ENCODE measurements around the gene ILK. TPM values are rescaled to one million over a fixed set of nuclear protein-coding genes. Genes with fewer than 3 reads are reported as not detected.

The ILK gene
- total and polyA plus RNA-seq, 10 of the 15 experiments (the other 5 are each of a cell fraction or from before 2014, with no cell fraction given), result 51.8 to 163 (median 92.0) TPM

- H3K79me2 ChIP-seq (ENCODE audit: control insufficient read depth, insufficient read depth, low read length), result no peaks in the 10 kb centered on the region
- BruUV-seq (replicated peaks), result no TSS peak
- CTCF ChIA-PET, result interaction anchor here (0.7 to 4.7 kb wide), 9 partner anchors 9 to 58 kb away, joined by 3 to 22 read pairs (median 4); partner anchors contain the start of genes MRPL17 and TPP1
- in situ Hi-C loops (cut with MboI) (no loop called here), intact Hi-C loops (cut with micrococcal nuclease; ENCODE audit: unreplicated experiment) (no loop called here)
- WGBS (ENCODE audit: insufficient coverage, insufficient replicate concordance, low lambda C conversion rate, missing lambda C conversion rate), result 23% methylated on average over 9 of the region's 9 CpGs
- H3K9me3 ChIP-seq (replicated peaks; ENCODE audit: control insufficient read depth, insufficient read depth, low read length), result no peaks in the 10 kb centered on the region
- FAIRE-seq (no peak), ATAC-seq (peak; percentile 97), DNase-seq (ENCODE audit: low read depth, low spot score) (peak; percentile 61)
- H3K4me1 ChIP-seq (ENCODE audit: control insufficient read depth, insufficient read depth, low read length), result peaks cover 21% of the 10 kb centered on the region
- peak overlapping the region; percentile 59 for H2AFZ ChIP-seq (ENCODE audit: control insufficient read depth, low read depth, low read length)
- SMC1A ChIA-PET (ENCODE audit: uncharacterized antibody, unreplicated experiment), result interaction anchor here (0.9 to 3.4 kb wide), 8 partner anchors 12 to 99 kb away, joined by 3 to 14 read pairs (median 5); partner anchors contain the start of genes MRPL17 and TPP1
- no peaks in the 10 kb centered on the region for H3K27me3 ChIP-seq (replicated peaks in 1 of 2; ENCODE audit: control insufficient read depth in 2 of 2, insufficient read depth in 2 of 2, low read length in 1 of 2)
- peak overlapping the region; percentile 17; the same call in 1 of the 2 replicates for H3K9ac ChIP-seq (ENCODE audit: control insufficient read depth, insufficient read depth, low read length)
- H3K36me3 ChIP-seq (ENCODE audit: control insufficient read depth in 2 of 2, insufficient read depth in 2 of 2, low read length in 1 of 2), result no peaks in the 10 kb centered on the region
- POLR2A ChIA-PET, result interaction anchor here (0.6 to 2.5 kb wide), 5 partner anchors 29 to 132 kb away, joined by 3 to 10 read pairs (median 3); partner anchors contain the start of gene TAF10
- H3K27ac ChIP-seq (ENCODE audit: control insufficient read depth, insufficient read depth), result peak overlapping the region; percentile 68
- RAD21 ChIA-PET (ENCODE audit: unreplicated experiment), result interaction anchor here (0.7 to 1.4 kb wide), 6 partner anchors 13 to 43 kb away, joined by 3 to 4 read pairs (median 4); partner anchors contain the start of genes MRPL17 and TPP1
- no peaks in the 10 kb centered on the region for H4K20me1 ChIP-seq (ENCODE audit: control insufficient read depth, insufficient read depth)
- H3K4me2 ChIP-seq (ENCODE audit: control insufficient read depth, insufficient read depth), result peak overlapping the region; percentile 85
- H3K4me3 ChIP-seq, result no peak overlapping the region
- no peak for TF ChIP-seq ZZZ3 (IDR thresholded peaks at IDR 0.05; ENCODE audit: control insufficient read depth, insufficient read length, low read depth)
- TF ChIP-seq SMAD5 (IDR thresholded peaks at IDR 0.05; ENCODE audit: low read depth), result no peak
- no peak for TF ChIP-seq NR2F1 (conservative IDR thresholded peaks at IDR 0.05)
- TF ChIP-seq MLLT1 (IDR thresholded peaks at IDR 0.05), result peak; percentile 51; the same call in 1 of the 2 replicates
- peak; percentile 40; the same call in 1 of the 2 replicates for TF ChIP-seq RUNX3 (IDR thresholded peaks at IDR 0.05; ENCODE audit: low read length)
- no peak for TF ChIP-seq NR2C2 (IDR thresholded peaks at IDR 0.05; ENCODE audit: borderline replicate concordance, control insufficient read depth, insufficient read length, low read depth)
- no peak for TF ChIP-seq TAF1 (IDR thresholded peaks at IDR 0.05; ENCODE audit: borderline replicate concordance, low read depth, low read length)
- peak in 1 of 2 experiments; percentile 63; a peak in 1 of 4 replicates for TF ChIP-seq EP300 (IDR thresholded peaks at IDR 0.05; ENCODE audit: borderline replicate concordance in 1 of 2, control insufficient read depth in 1 of 2, low read depth in 2 of 2, low read length in 2 of 2)
- no peak for TF ChIP-seq E4F1 (IDR thresholded peaks at IDR 0.05; ENCODE audit: borderline replicate concordance, partially characterized antibody)
- no peak for TF ChIP-seq STAT3 (IDR thresholded peaks at IDR 0.05; ENCODE audit: low read depth, low read length)
- TF ChIP-seq PAX5 (IDR thresholded peaks at IDR 0.05; ENCODE audit: borderline replicate concordance, low read depth, low read length), result no peak
- TF ChIP-seq, protein P1, sequence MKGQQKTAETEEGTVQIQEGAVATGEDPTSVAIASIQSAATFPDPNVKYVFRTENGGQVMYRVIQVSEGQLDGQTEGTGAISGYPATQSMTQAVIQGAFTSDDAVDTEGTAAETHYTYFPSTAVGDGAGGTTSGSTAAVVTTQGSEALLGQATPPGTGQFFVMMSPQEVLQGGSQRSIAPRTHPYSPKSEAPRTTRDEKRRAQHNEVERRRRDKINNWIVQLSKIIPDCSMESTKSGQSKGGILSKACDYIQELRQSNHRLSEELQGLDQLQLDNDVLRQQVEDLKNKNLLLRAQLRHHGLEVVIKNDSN (IDR thresholded peaks at IDR 0.05; ENCODE audit: borderline replicate concordance, extremely low read length, insufficient read depth, low read depth, low read length), result no peak
- TF ChIP-seq, protein P2, sequence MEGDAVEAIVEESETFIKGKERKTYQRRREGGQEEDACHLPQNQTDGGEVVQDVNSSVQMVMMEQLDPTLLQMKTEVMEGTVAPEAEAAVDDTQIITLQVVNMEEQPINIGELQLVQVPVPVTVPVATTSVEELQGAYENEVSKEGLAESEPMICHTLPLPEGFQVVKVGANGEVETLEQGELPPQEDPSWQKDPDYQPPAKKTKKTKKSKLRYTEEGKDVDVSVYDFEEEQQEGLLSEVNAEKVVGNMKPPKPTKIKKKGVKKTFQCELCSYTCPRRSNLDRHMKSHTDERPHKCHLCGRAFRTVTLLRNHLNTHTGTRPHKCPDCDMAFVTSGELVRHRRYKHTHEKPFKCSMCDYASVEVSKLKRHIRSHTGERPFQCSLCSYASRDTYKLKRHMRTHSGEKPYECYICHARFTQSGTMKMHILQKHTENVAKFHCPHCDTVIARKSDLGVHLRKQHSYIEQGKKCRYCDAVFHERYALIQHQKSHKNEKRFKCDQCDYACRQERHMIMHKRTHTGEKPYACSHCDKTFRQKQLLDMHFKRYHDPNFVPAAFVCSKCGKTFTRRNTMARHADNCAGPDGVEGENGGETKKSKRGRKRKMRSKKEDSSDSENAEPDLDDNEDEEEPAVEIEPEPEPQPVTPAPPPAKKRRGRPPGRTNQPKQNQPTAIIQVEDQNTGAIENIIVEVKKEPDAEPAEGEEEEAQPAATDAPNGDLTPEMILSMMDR (IDR thresholded peaks at IDR 0.05 in 2 of 3, conservative IDR thresholded peaks at IDR 0.05 in 1 of 3; ENCODE audit: control insufficient read depth in 2 of 3, extremely low read depth in 1 of 3, insufficient read depth in 1 of 3, low read depth in 3 of 3, low read length in 3 of 3), result no peak
These were observed 43.5 kb downstream of the ILK start for GRCh38 chr11:6646918-6647679.

All from GM12878 (cell line).